Measurements from ENCODE around the gene PRG3.

The PRG3 gene

DNA sequence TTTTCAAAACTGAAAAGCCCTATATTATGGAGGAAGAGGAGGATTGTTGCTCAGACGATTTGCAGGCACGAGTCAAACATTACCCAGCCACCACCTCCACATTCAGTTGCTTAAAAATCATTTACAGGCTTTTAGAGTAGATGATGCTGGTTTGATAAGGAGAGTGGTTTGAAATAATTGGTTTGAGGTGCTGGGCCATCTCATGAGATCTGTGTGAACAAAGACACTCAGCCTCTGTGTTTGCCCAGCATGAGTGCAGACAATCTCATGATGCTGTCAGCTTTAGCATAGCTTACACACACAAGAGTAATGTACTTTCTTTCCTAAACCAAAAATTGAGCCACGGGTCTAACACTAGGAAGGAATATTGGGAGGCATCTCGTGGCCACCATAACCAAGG lies 41.7 kb upstream of the PRG3 start:
- Histone ChIP-seq H3K27me3 (ENCODE audit: control insufficient read depth in 5 of 5, insufficient read depth in 4 of 5, low read length in 5 of 5) (no peaks in the 10 kb centered on the region), H3K27ac (ENCODE audit: low read depth, low read length) (peak overlapping the region; percentile 96), H3K9ac (ENCODE audit: low read length in 5 of 5) (no peak overlapping the region), H3K4me1 (ENCODE audit: control insufficient read depth in 5 of 5, insufficient read depth in 5 of 5, low read length in 5 of 5) (peaks cover 20 to 48% (median 40%) of the 10 kb centered on the region in 5 donors), H3K9me3 (ENCODE audit: control insufficient read depth in 5 of 5, low read length in 5 of 5) (no peaks in the 10 kb centered on the region), H3K4me3 (ENCODE audit: low read depth in 1 of 5, low read length in 5 of 5) (no peak overlapping the region), H3K36me3 (ENCODE audit: control insufficient read depth in 5 of 5, insufficient read depth in 5 of 5, low read length in 5 of 5) (peaks cover 0 to 47% (median 33%) of the 10 kb centered on the region in 5 donors)

DNA sequence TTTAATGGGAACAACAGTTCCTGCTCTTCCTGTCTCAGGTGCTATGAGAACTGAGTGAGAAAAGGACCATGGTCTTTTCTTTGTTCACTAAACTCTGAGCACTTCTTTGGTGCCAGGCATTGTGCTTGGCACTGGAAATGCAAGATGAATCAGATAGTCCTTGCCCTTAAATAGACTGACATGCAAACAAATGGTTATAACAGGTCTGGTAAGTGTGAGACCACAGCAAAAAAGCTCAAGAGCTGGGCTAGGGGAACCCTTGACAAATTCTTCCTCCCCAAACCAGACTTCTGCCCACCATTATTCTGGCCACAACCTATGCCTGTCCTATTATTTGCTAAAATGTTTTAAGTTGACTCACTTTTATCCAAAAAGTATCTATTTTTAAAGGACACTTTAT lies 40.9 kb upstream of the PRG3 start:
- Histone ChIP-seq H3K36me3 (ENCODE audit: control insufficient read depth in 5 of 5, insufficient read depth in 5 of 5, low read length in 5 of 5) (peaks cover 0 to 55% (median 42%) of the 10 kb centered on the region in 5 donors), H3K4me1 (ENCODE audit: control insufficient read depth in 5 of 5, insufficient read depth in 5 of 5, low read length in 5 of 5) (peaks cover 21 to 49% (median 39%) of the 10 kb centered on the region in 5 donors), H3K27ac (ENCODE audit: low read depth, low read length) (no peak overlapping the region), H3K9me3 (ENCODE audit: control insufficient read depth in 5 of 5, low read length in 5 of 5) (no peaks in the 10 kb centered on the region), H3K27me3 (ENCODE audit: control insufficient read depth in 5 of 5, insufficient read depth in 4 of 5, low read length in 5 of 5) (no peaks in the 10 kb centered on the region), H3K9ac (ENCODE audit: low read length in 5 of 5) (no peak overlapping the region), H3K4me3 (ENCODE audit: low read depth in 1 of 5, low read length in 5 of 5) (no peak overlapping the region)

DNA sequence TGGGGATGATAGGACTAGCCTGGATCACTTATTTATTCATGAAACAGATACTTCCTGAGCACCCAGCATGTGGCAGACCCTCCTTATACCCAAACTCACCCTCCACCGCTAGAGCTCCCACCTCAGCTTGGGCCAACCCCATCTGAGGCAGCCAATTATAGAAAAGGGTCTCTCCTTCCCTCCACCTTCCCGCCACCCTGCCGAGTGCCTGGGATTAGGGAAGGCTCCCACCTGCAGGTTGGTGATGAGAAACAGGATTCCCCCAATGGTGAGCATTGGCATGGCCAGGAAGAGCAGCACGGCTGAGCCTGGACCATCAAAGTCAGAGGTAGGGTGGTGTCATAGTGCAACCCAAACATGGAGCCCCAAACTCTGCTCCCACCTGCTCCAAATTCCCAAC lies 40.1 kb upstream of the PRG3 start:
- H3K27me3 ChIP-seq (ENCODE audit: control insufficient read depth in 5 of 5, insufficient read depth in 4 of 5, low read length in 5 of 5), result no peaks in the 10 kb centered on the region
- no peaks in the 10 kb centered on the region for H3K9me3 ChIP-seq (ENCODE audit: control insufficient read depth in 5 of 5, low read length in 5 of 5)
- no peak overlapping the region for H3K4me3 ChIP-seq (ENCODE audit: low read depth in 1 of 5, low read length in 5 of 5)
- no peak overlapping the region for H3K9ac ChIP-seq (ENCODE audit: low read length in 5 of 5)
- peaks cover 19 to 49% (median 39%) of the 10 kb centered on the region in 5 donors for H3K4me1 ChIP-seq (ENCODE audit: control insufficient read depth in 5 of 5, insufficient read depth in 5 of 5, low read length in 5 of 5)
- no peak overlapping the region for H3K27ac ChIP-seq (ENCODE audit: low read depth, low read length)
- H3K36me3 ChIP-seq (ENCODE audit: control insufficient read depth in 5 of 5, insufficient read depth in 5 of 5, low read length in 5 of 5), result peaks cover 0 to 63% (median 48%) of the 10 kb centered on the region in 5 donors

DNA sequence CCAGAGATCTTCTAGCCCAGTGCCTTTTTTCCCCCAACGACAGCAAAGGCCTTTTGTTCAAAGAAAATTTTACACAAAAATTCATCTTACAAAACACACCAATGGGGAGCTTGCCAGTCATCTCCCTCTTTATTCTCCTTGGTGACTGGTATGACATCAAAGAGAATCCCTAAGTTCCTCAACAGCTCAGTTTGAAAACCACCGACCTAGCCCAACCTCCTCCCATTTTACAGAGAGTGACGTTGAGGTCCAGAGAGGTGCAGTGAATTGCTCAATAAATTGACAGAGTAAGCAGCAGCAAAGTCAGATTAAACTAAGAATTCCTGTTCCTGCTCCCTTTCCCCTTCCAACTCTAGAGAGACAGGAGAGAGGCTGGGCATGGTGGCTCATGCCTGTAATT lies 38.2 kb upstream of the PRG3 start:
- no peaks in the 10 kb centered on the region for H3K9me3 ChIP-seq (ENCODE audit: control insufficient read depth in 5 of 5, low read length in 5 of 5)
- H3K4me1 ChIP-seq (ENCODE audit: control insufficient read depth in 5 of 5, insufficient read depth in 5 of 5, low read length in 5 of 5), result peaks cover 8 to 33% (median 22%) of the 10 kb centered on the region in 5 donors
- no peak overlapping the region for H3K4me3 ChIP-seq (ENCODE audit: low read depth in 1 of 5, low read length in 5 of 5)
- H3K27ac ChIP-seq (ENCODE audit: low read depth, low read length), result no peak overlapping the region
- H3K36me3 ChIP-seq (ENCODE audit: control insufficient read depth in 5 of 5, insufficient read depth in 5 of 5, low read length in 5 of 5), result peaks cover 3 to 80% (median 63%) of the 10 kb centered on the region in 5 donors
- H3K27me3 ChIP-seq (ENCODE audit: control insufficient read depth in 5 of 5, insufficient read depth in 4 of 5, low read length in 5 of 5), result no peaks in the 10 kb centered on the region
- no peak overlapping the region for H3K9ac ChIP-seq (ENCODE audit: low read length in 5 of 5)

DNA sequence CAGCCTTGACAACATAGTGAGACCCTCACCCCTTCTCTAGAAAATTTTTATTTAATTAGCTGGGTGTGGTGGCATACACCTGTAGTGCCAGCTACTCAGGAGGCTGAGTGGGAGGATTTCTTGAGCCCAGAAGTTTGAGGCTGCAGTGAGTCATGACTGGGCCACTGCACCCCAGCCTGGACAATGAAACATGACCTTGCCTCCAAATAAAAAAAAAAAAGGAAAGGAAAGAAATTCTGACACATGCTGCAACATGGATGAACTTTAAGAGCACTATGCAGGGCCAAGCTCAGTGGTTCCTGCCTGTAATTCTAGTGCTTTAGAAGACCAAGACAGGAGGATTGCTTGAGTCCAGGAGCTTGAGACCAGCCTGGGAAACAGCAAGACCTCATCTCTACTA lies 37.2 kb upstream of the PRG3 start:
- Histone ChIP-seq H3K4me1 (ENCODE audit: control insufficient read depth in 5 of 5, insufficient read depth in 5 of 5, low read length in 5 of 5) (peaks cover 4 to 35% (median 20%) of the 10 kb centered on the region in 5 donors), H3K27me3 (ENCODE audit: control insufficient read depth in 5 of 5, insufficient read depth in 4 of 5, low read length in 5 of 5) (no peaks in the 10 kb centered on the region), H3K36me3 (ENCODE audit: control insufficient read depth in 5 of 5, insufficient read depth in 5 of 5, low read length in 5 of 5) (peaks cover 6 to 84% (median 69%) of the 10 kb centered on the region in 5 donors), H3K9ac (ENCODE audit: low read length in 5 of 5) (no peak overlapping the region), H3K4me3 (ENCODE audit: low read depth in 1 of 5, low read length in 5 of 5) (no peak overlapping the region), H3K9me3 (ENCODE audit: control insufficient read depth in 5 of 5, low read length in 5 of 5) (no peaks in the 10 kb centered on the region), H3K27ac (ENCODE audit: low read depth, low read length) (no peak overlapping the region)

DNA sequence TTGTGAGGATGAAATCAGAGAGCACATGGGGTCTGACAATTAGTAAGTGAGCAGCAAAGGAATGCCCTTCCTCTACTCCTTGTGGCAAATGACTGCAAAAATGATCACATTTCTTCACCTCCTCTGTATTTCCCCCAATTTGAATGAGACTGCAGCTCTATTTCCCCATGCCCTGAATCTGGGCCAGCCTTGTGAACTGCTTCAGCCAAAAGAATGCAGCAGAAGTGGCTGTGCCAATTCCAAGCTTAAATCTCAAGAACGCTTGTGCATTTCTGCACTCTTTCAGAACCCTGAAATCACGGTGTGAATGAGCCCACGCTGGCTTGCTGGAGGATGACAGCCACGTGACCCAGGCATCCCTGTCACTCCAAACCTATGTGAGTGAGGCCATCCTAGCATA lies 36.1 kb upstream of the PRG3 start:
- Histone ChIP-seq H3K9me3 (ENCODE audit: control insufficient read depth in 5 of 5, low read length in 5 of 5) (no peaks in the 10 kb centered on the region), H3K27ac (ENCODE audit: low read depth, low read length) (peak overlapping the region; percentile 34)

DNA sequence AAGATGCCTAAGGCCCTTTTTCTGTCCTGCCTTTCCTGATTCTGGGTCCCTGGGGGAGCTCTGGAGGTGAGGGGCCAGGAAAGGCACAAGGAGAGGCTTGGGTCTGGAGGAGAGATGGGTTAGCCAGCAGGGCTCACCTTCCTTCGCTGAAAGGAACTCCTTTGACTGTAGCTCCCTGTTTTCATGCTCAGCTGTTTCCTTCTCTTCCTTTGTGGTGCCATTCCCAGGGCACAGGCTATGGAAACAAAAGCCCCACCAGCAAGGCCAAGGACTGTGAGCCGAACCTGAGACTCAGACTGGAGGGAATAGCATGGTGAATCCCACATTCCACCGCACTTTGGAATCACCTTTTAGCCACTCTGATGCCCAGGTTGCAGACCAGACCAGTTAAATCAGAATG lies 35.5 kb upstream of the PRG3 start:
- Histone ChIP-seq H3K9ac (ENCODE audit: low read length in 5 of 5) (no peak overlapping the region), H3K4me3 (ENCODE audit: low read depth in 1 of 5, low read length in 5 of 5) (no peak overlapping the region), H3K36me3 (ENCODE audit: control insufficient read depth in 5 of 5, insufficient read depth in 5 of 5, low read length in 5 of 5) (peaks cover 10 to 80% (median 65%) of the 10 kb centered on the region in 5 donors), H3K27ac (ENCODE audit: low read depth, low read length) (peak overlapping the region; percentile 34), H3K9me3 (ENCODE audit: control insufficient read depth in 5 of 5, low read length in 5 of 5) (no peaks in the 10 kb centered on the region), H3K4me1 (ENCODE audit: control insufficient read depth in 5 of 5, insufficient read depth in 5 of 5, low read length in 5 of 5) (peaks cover 4 to 36% (median 20%) of the 10 kb centered on the region in 5 donors), H3K27me3 (ENCODE audit: control insufficient read depth in 5 of 5, insufficient read depth in 4 of 5, low read length in 5 of 5) (no peaks in the 10 kb centered on the region)

More for the DNA sequence above, 36.1 kb upstream of the PRG3 start:
- H3K36me3 ChIP-seq (ENCODE audit: control insufficient read depth in 5 of 5, insufficient read depth in 5 of 5, low read length in 5 of 5), result peaks cover 10 to 80% (median 65%) of the 10 kb centered on the region in 5 donors
- no peaks in the 10 kb centered on the region for H3K27me3 ChIP-seq (ENCODE audit: control insufficient read depth in 5 of 5, insufficient read depth in 4 of 5, low read length in 5 of 5)
- H3K9ac ChIP-seq (ENCODE audit: low read length in 5 of 5), result no peak overlapping the region
- peaks cover 4 to 36% (median 20%) of the 10 kb centered on the region in 5 donors for H3K4me1 ChIP-seq (ENCODE audit: control insufficient read depth in 5 of 5, insufficient read depth in 5 of 5, low read length in 5 of 5)
- H3K4me3 ChIP-seq (ENCODE audit: low read depth in 1 of 5, low read length in 5 of 5), result no peak overlapping the region

DNA sequence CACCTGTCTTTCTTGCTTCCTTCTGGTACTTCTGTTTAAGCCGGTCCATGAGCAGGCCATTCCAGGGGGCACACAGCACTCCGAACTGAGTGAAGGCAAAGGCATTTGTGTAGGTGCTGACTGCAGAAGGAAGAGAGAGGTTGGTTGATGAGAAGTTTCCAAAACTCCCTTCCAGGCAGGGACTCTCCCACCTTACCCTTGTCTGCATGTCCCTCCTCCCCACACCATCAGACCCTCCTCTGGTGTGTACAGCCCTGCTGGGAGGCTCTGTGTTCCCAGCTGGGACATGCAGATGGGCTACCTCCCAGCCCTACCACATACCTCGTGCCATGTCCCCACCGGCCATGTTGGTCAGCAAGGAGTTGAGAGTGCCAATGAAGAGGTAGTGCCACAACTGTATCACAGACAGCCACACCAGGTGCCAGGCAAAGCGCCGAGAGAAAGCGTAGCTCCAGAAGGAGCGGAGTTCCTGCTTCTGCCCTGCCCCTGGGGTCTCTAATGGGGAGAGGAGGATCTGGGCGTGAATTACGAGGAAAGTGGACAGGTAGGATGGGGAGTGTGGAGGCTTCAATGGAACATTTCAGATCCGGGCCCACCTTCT lies 33.8 kb upstream of the PRG3 start:
- H3K4me1 ChIP-seq (ENCODE audit: control insufficient read depth in 5 of 5, insufficient read depth in 5 of 5, low read length in 5 of 5), result peaks cover 4 to 38% (median 20%) of the 10 kb centered on the region in 5 donors
- H3K27ac ChIP-seq (ENCODE audit: low read depth, low read length), result no peak overlapping the region
- no peaks in the 10 kb centered on the region for H3K9me3 ChIP-seq (ENCODE audit: control insufficient read depth in 5 of 5, low read length in 5 of 5)
- H3K4me3 ChIP-seq (ENCODE audit: low read depth in 1 of 5, low read length in 5 of 5), result no peak overlapping the region
- H3K36me3 ChIP-seq (ENCODE audit: control insufficient read depth in 5 of 5, insufficient read depth in 5 of 5, low read length in 5 of 5), result peaks cover 10 to 74% (median 58%) of the 10 kb centered on the region in 5 donors
- H3K9ac ChIP-seq (ENCODE audit: low read length in 5 of 5), result no peak overlapping the region
- H3K27me3 ChIP-seq (ENCODE audit: control insufficient read depth in 5 of 5, insufficient read depth in 4 of 5, low read length in 5 of 5), result no peaks in the 10 kb centered on the region

DNA sequence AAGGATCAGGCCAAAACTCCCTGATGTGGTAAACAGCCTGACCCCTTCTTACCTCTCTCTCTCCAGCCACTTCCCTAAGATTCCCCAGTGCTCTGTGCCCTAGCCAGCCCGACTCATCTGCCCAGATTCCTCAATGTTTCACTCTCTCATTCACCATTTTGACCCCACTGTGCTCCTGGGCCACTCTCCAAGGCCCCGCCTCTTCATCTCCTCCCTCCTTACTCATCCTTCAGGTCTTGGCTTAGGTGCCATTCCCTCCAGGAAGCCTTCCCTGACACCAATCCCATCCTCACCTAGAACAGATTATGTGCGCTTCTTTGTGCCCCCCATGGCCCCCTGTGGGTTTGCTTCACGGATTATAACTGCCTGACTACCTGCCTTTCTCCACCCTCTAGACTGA lies 32.7 kb upstream of the PRG3 start:
- peaks cover 4 to 38% (median 20%) of the 10 kb centered on the region in 5 donors for H3K4me1 ChIP-seq (ENCODE audit: control insufficient read depth in 5 of 5, insufficient read depth in 5 of 5, low read length in 5 of 5)
- no peak overlapping the region for H3K9ac ChIP-seq (ENCODE audit: low read length in 5 of 5)
- peaks cover 10 to 75% (median 64%) of the 10 kb centered on the region in 5 donors for H3K36me3 ChIP-seq (ENCODE audit: control insufficient read depth in 5 of 5, insufficient read depth in 5 of 5, low read length in 5 of 5)
- no peaks in the 10 kb centered on the region for H3K9me3 ChIP-seq (ENCODE audit: control insufficient read depth in 5 of 5, low read length in 5 of 5)
- no peaks in the 10 kb centered on the region for H3K27me3 ChIP-seq (ENCODE audit: control insufficient read depth in 5 of 5, insufficient read depth in 4 of 5, low read length in 5 of 5)
- H3K27ac ChIP-seq (ENCODE audit: low read depth, low read length), result peak overlapping the region; percentile 24
- no peak overlapping the region for H3K4me3 ChIP-seq (ENCODE audit: low read depth in 1 of 5, low read length in 5 of 5)

DNA sequence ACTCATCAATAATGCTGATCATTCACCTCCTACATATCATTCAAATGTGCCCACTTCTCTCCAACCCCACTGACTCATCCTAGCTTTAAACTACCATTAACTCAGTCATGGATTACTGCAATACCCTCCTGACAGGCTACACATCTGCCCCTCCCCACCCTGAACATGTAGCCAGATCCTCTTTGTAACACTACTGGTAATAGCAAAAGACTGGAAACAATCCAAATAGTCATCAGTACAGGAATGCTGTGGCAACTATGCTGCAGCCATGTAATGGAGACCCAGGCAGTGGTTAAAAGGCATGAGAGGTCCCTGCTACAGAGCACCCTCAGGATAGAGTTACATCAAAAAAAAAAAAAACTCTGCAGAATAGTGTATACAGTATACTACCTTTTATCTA lies 29.3 kb upstream of the PRG3 start:
- peaks cover 15 to 66% (median 55%) of the 10 kb centered on the region in 5 donors for H3K36me3 ChIP-seq (ENCODE audit: control insufficient read depth in 5 of 5, insufficient read depth in 5 of 5, low read length in 5 of 5)
- no peaks in the 10 kb centered on the region for H3K27me3 ChIP-seq (ENCODE audit: control insufficient read depth in 5 of 5, insufficient read depth in 4 of 5, low read length in 5 of 5)
- no peak overlapping the region for H3K4me3 ChIP-seq (ENCODE audit: low read depth in 1 of 5, low read length in 5 of 5)
- H3K27ac ChIP-seq (ENCODE audit: low read depth, low read length), result no peak overlapping the region
- H3K9me3 ChIP-seq (ENCODE audit: control insufficient read depth in 5 of 5, low read length in 5 of 5), result no peaks in the 10 kb centered on the region
- H3K9ac ChIP-seq (ENCODE audit: low read length in 5 of 5), result peak overlapping the region in 1 of 5 donors; percentile 48
- peaks cover 10 to 40% (median 19%) of the 10 kb centered on the region in 5 donors for H3K4me1 ChIP-seq (ENCODE audit: control insufficient read depth in 5 of 5, insufficient read depth in 5 of 5, low read length in 5 of 5)
